SK-N-SH treated with all-trans-retinoic acid at 6 μM for 48 hours (cell line): ENCODE measurements around the gene DTD1.

ENCODE experiments used
- ATAC-seq: fragments of 200-7000 bp; cut with Tn5 transposase; 3 replicates; pipeline ENCODE4 v1.9.1; 2020; ENCODE audit warnings: mild to moderate bottlenecking, moderate library complexity
- ARNTL ChIP-seq: fragments of 450-650 bp; formaldehyde crosslinking; IDR thresholded peaks from 2 replicates; pipeline ENCODE4 v1.5.0; 2020; ENCODE audit warnings: low read depth, mild to moderate bottlenecking, moderate library complexity, borderline replicate concordance
- BACH2 ChIP-seq: fragments of 250-450 bp; sonication (Bioruptor Pico); IDR thresholded peaks from 2 replicates; pipeline ENCODE4 v1.9.0; 2021; ENCODE audit warnings: mild to moderate bottlenecking, borderline replicate concordance
- CSDC2 ChIP-seq: fragments of 250-450 bp; sonication (Bioruptor Pico); IDR thresholded peaks from 2 replicates; pipeline ENCODE4 v1.5.0; 2020; ENCODE audit warnings: mild to moderate bottlenecking, moderate library complexity
- CSRNP3 ChIP-seq: fragments of 250-450 bp; sonication (Bioruptor Pico); IDR thresholded peaks from 2 replicates; pipeline ENCODE4 v1.5.1; 2021; ENCODE audit warnings: mild to moderate bottlenecking, moderate library complexity
- ESRRG ChIP-seq: fragments of 250-450 bp; sonication (Bioruptor Pico); IDR thresholded peaks from 2 replicates; pipeline ENCODE4 v1.6.1; 2021; ENCODE audit warnings: mild to moderate bottlenecking
- GLIS3 ChIP-seq: fragments of 250-450 bp; sonication (Bioruptor Pico); IDR thresholded peaks from 2 replicates; pipeline ENCODE4 v1.5.0; 2020; ENCODE audit warnings: mild to moderate bottlenecking, moderate library complexity
- ISL1 ChIP-seq: fragments of 250-450 bp; sonication (Bioruptor Pico); IDR thresholded peaks from 2 replicates; pipeline ENCODE4 v2.1.2; 2022; ENCODE audit warnings: mild to moderate bottlenecking, moderate library complexity
- OSR1 ChIP-seq: fragments of 250-450 bp; sonication (Bioruptor Pico); IDR thresholded peaks from 2 replicates; pipeline ENCODE4 v1.8.0; 2022; ENCODE audit warnings: moderate library complexity, mild to moderate bottlenecking, inconsistent platforms
- POU6F1 ChIP-seq: fragments of 250-450 bp; sonication (Bioruptor Pico); IDR thresholded peaks from 2 replicates; pipeline ENCODE4 v1.8.0; 2021; ENCODE audit warnings: low read depth, mild to moderate bottlenecking, moderate library complexity, borderline replicate concordance
- RARB ChIP-seq: fragments of 250-450 bp; sonication (Bioruptor Pico); IDR thresholded peaks from 2 replicates; pipeline ENCODE4 v1.8.0; 2021; ENCODE audit warnings: mild to moderate bottlenecking, moderate library complexity
- SNAI2 ChIP-seq: fragments of 250-450 bp; sonication (Bioruptor Pico); IDR thresholded peaks from 2 replicates; pipeline ENCODE4 v1.5.0; 2020; ENCODE audit warnings: mild to moderate bottlenecking, moderate library complexity
- TCF4 ChIP-seq: fragments of 250-450 bp; sonication (Bioruptor Pico); IDR thresholded peaks from 2 replicates; pipeline ENCODE4 v1.8.0; 2021; ENCODE audit warnings: mild to moderate bottlenecking, moderate library complexity, borderline replicate concordance
- ZC3H10 ChIP-seq: fragments of 250-450 bp; sonication (Bioruptor Pico); IDR thresholded peaks from 2 replicates; pipeline ENCODE4 v1.5.1; 2021; ENCODE audit warnings: mild to moderate bottlenecking, moderate library complexity
- ZFP30 ChIP-seq: fragments of 450-650 bp; formaldehyde crosslinking; IDR thresholded peaks from 2 replicates; pipeline ENCODE4 v1.5.0; 2022; ENCODE audit warnings: mild to moderate bottlenecking, moderate library complexity
- ZNF8 ChIP-seq: fragments of 450-650 bp; formaldehyde crosslinking; IDR thresholded peaks from 2 replicates; pipeline ENCODE4 v1.5.0; 2020; ENCODE audit warnings: mild to moderate bottlenecking, moderate library complexity
- TF ChIP-seq, protein P1 (sequence below): fragments of 250-450 bp; sonication (Bioruptor Pico); IDR thresholded peaks from 2 replicates; pipeline ENCODE4 v1.8.0; 2020; ENCODE audit warnings: mild to moderate bottlenecking, moderate library complexity, borderline replicate concordance
- TF ChIP-seq, protein P2 (sequence below): fragments of 250-450 bp; sonication (Bioruptor Pico); IDR thresholded peaks from 2 replicates; pipeline ENCODE4 v1.5.0; 2020; ENCODE audit warnings: mild to moderate bottlenecking, moderate library complexity
- TF ChIP-seq, protein P3 (sequence below): fragments of 250-450 bp; sonication (Bioruptor Pico); IDR thresholded peaks from 2 replicates; pipeline ENCODE4 v1.5.1; 2020; ENCODE audit warnings: low read depth, mild to moderate bottlenecking, moderate library complexity

Gene DTD1

GRCh38 chr20:18589941-18590674 is 2.3 kb downstream of the DTD1 start (continued):
- TF ChIP-seq, protein P1, sequence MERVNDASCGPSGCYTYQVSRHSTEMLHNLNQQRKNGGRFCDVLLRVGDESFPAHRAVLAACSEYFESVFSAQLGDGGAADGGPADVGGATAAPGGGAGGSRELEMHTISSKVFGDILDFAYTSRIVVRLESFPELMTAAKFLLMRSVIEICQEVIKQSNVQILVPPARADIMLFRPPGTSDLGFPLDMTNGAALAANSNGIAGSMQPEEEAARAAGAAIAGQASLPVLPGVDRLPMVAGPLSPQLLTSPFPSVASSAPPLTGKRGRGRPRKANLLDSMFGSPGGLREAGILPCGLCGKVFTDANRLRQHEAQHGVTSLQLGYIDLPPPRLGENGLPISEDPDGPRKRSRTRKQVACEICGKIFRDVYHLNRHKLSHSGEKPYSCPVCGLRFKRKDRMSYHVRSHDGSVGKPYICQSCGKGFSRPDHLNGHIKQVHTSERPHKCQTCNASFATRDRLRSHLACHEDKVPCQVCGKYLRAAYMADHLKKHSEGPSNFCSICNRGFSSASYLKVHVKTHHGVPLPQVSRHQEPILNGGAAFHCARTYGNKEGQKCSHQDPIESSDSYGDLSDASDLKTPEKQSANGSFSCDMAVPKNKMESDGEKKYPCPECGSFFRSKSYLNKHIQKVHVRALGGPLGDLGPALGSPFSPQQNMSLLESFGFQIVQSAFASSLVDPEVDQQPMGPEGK (CRISPR knock-in tag), result no peak
- no peak for TF ChIP-seq OSR1 (CRISPR knock-in tag)

- ATAC-seq, result no peak
- TF ChIP-seq ESRRG (CRISPR knock-in tag) (no peak), ZNF8 (CRISPR knock-in tag) (no peak), TCF4 (no peak), OSR1 (CRISPR knock-in tag) (no peak), GLIS3 (CRISPR knock-in tag) (no peak), BACH2 (no peak)
- TF ChIP-seq, protein P2, sequence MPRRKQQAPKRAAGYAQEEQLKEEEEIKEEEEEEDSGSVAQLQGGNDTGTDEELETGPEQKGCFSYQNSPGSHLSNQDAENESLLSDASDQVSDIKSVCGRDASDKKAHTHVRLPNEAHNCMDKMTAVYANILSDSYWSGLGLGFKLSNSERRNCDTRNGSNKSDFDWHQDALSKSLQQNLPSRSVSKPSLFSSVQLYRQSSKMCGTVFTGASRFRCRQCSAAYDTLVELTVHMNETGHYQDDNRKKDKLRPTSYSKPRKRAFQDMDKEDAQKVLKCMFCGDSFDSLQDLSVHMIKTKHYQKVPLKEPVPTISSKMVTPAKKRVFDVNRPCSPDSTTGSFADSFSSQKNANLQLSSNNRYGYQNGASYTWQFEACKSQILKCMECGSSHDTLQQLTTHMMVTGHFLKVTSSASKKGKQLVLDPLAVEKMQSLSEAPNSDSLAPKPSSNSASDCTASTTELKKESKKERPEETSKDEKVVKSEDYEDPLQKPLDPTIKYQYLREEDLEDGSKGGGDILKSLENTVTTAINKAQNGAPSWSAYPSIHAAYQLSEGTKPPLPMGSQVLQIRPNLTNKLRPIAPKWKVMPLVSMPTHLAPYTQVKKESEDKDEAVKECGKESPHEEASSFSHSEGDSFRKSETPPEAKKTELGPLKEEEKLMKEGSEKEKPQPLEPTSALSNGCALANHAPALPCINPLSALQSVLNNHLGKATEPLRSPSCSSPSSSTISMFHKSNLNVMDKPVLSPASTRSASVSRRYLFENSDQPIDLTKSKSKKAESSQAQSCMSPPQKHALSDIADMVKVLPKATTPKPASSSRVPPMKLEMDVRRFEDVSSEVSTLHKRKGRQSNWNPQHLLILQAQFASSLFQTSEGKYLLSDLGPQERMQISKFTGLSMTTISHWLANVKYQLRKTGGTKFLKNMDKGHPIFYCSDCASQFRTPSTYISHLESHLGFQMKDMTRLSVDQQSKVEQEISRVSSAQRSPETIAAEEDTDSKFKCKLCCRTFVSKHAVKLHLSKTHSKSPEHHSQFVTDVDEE, result no peak
Observed at GRCh38 chr20:18596270-18596669, 8.4 kb downstream of the DTD1 start.

DNA sequence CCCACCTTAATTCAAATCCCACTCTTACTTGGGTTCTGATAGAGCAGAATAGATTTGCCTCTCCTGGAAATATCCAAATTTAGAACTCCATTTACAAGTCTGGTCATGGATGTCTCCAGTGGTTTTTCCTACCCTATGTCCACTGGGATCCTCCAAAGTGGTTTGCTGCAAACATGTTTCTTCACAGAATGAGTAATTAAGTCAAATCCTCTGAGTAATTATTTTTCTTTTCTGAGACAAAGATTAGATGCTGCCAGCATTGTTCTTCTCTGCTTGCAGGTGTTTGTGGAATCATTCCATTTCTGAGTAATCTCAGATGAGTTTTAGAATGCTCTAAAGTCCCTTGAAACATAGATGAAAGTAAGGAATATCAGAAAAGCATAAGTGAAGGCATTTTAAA is 21.9 kb downstream of the DTD1 start:
- no peak for ATAC-seq
- TF ChIP-seq ZC3H10 (CRISPR knock-in tag), result no peak
- no peak for TF ChIP-seq TCF4
- TF ChIP-seq ESRRG (CRISPR knock-in tag), result no peak
- TF ChIP-seq BACH2, result no peak
- TF ChIP-seq, protein P2, result no peak
- TF ChIP-seq, protein P3, sequence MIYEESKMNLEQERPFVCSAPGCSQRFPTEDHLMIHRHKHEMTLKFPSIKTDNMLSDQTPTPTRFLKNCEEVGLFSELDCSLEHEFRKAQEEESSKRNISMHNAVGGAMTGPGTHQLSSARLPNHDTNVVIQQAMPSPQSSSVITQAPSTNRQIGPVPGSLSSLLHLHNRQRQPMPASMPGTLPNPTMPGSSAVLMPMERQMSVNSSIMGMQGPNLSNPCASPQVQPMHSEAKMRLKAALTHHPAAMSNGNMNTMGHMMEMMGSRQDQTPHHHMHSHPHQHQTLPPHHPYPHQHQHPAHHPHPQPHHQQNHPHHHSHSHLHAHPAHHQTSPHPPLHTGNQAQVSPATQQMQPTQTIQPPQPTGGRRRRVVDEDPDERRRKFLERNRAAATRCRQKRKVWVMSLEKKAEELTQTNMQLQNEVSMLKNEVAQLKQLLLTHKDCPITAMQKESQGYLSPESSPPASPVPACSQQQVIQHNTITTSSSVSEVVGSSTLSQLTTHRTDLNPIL, result no peak
- no peak for TF ChIP-seq GLIS3 (CRISPR knock-in tag)
- TF ChIP-seq ZFP30 (CRISPR knock-in tag), result no peak
- no peak for TF ChIP-seq CSRNP3 (CRISPR knock-in tag)
- no peak for TF ChIP-seq SNAI2 (CRISPR knock-in tag)
- no peak for TF ChIP-seq POU6F1 (CRISPR knock-in tag)
- TF ChIP-seq ISL1 (CRISPR knock-in tag), result no peak
- TF ChIP-seq CSDC2 (CRISPR knock-in tag), result no peak
- TF ChIP-seq ARNTL (CRISPR knock-in tag), result no peak
- no peak for TF ChIP-seq ZNF8 (CRISPR knock-in tag)
- TF ChIP-seq OSR1 (CRISPR knock-in tag), result no peak
- TF ChIP-seq RARB (CRISPR knock-in tag), result no peak
